NCI-H2227 treated with DMSO at 0.1 percent for 48 hours (cell line): Measurements from ENCODE around the gene FKBP5.
"Not testable (repeated sequence)": the region's sequence is repeated elsewhere in the genome, so short reads cannot be mapped to it uniquely, and the experiment has no call there.

ENCODE experiments used
- DNase-seq: peaks from one replicate; lab custom pipeline; 2025; lab: John Stamatoyannopoulos, UW

Gene FKBP5

DNA sequence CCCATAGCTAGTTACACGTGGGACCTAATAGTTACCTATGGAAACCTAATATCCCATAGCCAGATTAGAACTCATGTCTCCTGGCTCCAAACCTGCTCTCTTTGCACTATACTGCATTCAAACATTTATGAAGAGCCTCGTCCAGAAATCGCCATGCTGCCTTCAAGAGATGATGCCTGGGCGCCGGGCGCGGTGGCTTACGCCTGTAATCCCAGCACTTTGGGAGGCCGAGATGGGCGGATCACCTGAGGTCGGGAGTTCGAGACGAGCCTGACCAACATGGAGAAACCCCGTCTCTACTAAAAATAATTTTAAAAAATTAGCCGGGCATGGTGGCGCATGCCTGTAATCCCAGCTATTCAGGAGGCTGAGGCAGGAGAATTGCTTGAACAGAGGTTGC lies 1.3 kb upstream of the FKBP5 start:
- not testable (repeated sequence) for DNase-seq

DNA sequence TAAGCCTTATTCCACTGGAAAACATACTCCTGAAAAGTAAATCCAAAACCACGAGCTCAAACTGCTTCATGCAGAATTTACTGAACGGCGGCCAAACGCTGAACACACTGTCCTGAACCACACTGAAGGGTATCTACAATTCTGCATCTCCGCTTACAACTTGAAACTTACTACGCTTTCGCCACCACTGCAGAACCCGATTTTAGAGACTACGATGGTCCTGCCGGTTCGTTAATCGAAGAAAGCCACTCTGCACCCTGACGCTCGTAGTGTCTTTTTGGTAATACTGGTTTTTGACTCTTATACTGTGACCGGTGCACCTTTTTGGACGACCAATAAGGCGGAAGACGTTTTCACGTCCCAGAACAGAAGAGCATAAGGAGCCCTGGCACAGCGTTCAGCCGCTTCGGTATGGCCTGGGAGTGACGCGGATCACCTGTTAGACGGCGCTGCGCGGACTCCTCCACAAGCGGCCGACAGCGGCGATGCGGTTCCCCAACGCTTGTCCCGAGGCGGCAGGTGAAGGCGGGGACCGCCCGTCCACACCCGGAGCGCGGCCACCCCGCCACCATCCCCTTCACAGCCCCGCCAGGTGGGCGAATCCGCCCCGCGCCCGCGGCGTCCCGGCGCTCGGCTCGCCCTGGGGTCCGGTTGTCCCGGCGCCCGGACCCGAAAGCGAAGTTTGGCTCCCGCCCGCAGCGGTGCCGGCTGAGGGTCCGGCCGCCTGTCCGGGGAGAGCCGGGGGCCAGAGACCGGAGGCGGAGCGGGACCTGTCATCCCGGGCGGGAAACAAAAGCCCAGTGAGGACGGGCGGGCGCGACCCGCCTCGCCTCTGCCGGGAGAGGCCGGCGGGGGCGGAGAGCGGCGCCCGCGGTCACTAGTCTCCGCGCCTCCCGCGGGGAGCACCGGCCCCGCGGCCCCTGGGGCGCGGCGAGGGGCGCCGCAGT lies 784 bp downstream of the FKBP5 start:
- peak; percentile 41 for DNase-seq

DNA sequence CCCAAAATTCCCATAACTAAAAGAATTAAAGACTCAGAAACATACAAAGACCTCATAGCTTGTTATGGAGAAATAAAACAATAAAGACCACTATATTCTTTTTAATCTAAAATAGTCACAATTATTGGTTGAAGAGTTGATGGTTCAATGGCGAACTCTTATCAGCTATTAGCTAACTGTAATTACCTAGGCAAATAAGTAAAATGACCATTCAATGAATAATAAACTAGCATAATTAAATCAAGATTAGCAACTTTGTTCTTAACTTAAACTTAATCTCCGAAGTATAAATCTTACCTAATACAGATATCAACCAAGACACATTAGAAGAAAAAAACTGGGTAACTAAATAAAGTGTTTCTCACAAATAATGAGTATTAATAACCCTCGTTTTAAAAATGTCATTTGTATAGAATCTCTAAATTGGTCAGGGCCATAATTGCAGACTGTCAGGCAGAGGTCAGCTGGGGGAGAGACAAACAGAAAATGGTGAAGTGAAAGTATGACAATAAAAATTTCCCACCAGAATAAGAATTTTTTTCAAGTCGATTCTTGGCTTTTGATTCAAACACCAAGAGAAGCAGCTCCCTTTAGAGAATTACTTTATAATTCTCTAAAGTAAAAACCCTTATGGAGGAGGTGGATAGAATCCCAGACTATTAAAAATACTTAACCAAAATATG lies 1.7 kb downstream of the FKBP5 start:
- DNase-seq, result no peak

DNA sequence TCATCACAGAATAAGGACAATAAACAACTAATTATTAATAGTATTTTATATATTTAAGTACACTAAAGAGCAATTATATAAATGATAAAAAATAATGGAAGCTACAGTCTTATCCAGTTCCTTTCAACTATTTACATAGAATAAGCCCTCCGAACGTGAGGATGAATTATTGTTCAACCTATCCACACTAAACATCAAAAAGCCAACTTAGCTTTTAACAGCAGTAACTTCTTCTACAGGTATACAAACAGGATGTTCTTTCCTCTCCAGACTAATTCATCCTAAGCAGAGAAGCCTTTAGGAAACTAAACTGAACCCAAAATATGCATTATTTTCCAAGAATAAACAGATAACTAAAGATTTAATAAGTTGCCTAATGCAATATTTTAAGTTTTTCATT lies 2.3 kb downstream of the FKBP5 start:
- DNase-seq, result no peak

DNA sequence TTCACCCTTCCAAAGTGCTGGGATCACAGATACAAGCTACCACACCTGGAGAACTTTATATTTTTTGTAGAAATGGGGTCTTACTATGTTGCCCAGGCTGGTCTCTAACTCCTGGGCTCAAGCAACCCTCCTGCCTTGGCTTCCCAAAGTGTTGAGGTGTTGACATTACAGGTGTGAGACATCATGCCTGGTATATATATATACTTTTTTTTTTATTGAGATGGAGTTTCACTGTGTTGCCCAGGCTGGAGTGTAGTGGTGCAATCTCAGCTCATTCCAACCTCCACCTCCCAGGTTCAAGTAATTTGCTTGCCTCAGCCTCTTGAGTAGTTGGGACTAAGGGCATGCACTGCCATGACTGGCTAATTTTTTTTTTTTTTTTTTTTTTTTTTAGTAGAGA lies 5.4 kb downstream of the FKBP5 start:
- no peak for DNase-seq

DNA sequence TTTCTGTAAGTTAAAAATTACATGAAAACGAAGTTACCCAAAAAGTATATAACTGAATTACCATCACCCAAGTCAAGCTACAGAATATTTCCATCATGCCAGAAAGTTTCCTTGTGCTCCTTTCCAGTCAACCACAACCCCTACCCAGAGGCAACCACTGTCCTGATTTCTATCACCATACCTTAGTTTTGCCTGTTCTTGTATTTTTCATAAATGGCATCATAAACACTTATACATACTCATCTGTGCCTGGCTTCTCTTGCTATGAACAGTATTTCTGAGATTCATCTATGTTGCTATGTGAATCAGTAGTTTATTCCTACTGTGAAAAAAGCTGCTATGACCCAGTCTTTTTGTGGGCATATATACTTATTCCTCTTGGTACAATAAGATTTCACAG lies 7.4 kb downstream of the FKBP5 start:
- DNase-seq, result no peak

DNA sequence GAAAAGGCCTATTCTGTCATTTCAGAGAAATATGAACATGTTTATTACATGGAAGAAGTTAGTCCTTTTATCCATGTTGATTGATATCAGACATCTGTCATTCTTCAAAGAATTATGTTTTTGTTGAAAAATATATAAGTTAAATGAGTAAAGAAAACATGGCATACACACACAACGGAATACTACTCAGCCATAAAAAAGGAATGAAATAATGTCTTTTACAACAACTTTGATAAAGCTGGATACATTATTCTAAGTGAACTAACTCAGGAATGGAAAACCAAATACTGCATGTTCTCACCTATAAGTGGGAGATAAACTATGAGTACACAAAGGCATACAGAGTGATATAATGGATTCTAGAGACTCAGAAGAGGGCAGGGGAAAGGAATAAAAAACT lies 9.3 kb downstream of the FKBP5 start:
- DNase-seq, result no peak

DNA sequence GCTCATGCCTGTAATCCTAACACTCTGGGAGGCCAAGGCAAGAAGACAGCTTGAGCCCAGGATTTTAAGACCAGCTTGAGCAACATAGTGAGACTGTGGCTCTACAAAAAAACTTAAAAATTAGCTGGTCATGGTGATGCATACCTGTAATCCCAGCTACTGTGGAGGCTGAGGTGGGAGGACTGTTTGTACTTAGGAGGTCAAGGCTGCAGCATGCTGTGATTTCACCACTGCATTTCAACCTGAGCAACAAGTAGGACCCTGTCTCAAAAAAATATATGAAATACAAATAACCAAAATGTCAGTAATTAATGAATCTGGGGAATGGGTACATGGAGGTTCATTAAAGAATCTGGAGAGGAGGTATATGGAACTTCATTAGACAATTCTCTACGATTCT lies 9.9 kb downstream of the FKBP5 start:
- no peak for DNase-seq

DNA sequence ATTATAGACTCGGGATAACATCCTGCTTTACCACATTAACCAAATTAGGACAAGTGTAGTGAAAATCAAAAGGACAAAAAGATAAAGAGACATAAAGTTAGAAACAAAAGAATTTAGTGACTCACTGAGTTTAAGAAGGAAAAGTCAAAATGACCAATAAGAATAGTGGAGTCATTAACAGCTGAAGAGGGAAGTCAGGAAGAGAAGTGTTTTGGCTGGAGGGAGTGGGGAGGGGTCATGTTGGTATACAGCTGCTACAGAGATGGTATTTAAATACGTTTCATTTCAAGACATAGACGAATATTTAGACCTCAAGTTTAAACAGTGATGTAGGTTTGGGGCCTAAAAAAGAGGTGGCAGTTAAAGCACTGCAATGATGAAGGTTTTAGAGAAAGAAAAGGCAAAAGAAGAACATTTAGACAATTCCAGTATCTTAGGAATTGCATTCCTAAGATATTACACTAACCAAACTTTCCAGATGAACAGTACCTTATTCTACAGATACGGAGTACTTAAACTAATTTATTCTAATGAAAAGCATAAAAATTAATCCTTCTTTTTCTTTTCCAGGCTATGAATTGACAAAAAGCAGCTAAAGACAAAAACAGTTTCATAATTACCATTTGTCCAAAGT lies 10.6 kb downstream of the FKBP5 start:
- DNase-seq, result no peak

DNA sequence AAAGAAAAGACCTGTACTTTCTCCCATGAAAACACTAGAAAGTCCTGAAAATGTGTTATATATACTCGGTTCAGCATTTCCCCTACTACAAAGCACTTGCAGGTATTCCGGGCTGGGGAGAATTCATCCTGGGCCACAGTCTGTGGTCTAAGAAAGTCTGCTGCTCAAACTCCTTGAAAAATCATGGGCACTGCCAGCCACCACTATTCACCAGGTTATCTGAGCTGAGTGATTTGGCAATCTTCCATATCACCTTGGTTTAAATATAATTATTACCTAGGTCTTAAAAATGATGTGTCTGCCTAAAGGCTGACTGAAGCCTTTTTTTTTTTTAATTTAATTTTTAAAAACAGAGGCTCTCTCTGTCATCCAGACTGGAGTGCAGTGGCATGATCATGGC lies 11.3 kb downstream of the FKBP5 start:
- no peak for DNase-seq

DNA sequence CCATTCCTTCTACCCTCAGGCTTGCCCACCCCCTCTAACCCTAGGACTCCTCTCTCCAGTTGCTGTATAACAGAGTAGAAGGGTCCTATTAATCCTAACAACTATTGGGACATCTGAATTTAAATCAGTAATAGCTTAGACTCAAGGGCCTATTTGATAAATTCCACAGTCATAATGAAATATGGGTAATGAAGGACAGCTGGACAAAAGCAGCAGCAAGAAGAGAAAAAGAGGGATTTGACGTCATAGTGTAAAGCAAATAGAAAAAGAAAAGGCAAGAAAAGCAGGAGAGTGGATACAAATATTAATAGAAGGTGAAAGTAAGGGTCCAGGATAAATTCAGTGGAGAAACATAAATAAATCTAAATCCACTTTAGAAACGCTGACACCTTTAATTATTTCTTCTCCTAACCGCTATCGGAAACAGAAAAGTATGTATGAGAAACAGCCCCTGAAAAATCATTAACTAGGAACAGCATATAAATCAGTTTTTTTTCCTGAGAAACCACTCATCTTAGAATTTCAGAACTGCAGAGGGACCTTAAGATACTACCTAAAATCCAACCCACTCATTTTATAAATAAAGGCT lies 12.8 kb downstream of the FKBP5 start:
- no peak for DNase-seq

DNA sequence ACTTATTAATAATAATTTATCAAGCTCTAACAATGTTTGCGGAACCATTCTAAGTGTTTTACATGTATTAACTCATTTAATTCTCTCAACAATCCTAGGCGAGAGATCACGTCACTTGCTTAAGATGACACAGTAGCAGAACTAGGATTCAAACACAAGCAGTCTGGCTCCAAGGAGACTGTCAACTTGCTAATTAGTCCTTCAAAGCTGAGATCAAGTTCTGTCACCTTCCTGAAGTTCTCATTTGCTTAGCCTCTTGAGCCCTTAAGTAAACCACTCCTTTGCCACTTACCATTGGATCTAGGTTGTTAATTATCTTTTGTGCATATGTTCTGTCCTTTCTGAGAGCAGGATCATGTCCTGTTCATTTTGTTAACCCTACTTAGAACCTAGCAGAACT lies 14.1 kb downstream of the FKBP5 start:
- no peak for DNase-seq

DNA sequence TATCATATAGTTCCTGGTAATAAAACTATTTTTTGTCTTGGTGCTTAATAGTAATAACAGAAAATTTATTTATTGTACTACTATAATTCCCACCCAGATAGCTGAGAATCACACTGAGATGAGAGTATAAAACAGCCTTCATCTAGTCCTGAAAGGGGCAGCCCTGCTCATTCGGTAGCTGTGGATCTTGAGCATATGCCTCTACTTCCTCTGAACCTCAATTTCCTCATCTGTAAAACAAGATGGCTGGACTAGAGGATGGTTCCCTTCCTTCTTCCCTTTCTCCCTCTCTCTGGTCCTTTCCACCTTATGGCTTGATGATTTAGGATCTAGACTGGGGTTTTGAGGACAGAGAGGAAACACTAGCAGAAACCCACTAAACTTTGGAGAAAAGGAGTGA lies 15.0 kb downstream of the FKBP5 start:
- no peak for DNase-seq

DNA sequence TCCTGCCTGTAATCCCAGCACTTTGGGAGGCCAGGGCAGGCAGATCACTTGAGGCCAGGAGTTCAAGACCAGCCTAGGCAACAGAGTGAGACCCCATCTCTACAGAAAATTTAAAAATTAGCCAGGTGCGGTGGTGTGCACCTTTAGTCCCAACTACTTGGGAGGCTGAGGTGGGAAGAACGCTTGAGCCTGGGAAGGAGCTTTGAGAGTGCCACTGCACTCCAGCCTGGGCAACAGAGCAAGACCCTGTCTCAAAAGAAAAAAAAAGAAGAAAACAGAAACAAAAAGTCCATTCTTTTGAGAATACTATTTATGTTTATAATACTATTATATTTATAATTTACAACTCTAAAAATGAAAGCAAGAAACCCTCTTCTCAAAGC lies 15.4 kb downstream of the FKBP5 start:
- not testable (repeated sequence) for DNase-seq

DNA sequence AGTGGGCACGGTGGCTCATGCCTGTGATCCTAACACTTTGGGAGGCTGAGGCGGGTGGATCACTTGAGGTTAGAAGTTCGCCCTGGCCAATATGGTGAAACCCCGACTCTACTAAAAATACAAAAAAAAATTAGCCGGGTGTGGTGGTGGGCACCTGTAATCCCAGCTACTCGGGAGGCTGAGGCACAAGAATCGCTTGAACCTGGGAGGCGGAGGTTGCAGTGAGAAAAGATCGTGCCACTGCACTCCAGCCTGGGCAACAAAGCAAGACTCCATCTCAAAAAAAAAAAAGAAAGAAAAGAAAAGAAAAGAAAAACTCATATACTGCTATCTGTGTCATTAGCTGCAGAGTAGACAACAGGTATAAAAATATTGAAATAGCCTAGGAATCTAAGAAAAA lies 18.3 kb downstream of the FKBP5 start:
- DNase-seq, result not testable (repeated sequence)

DNA sequence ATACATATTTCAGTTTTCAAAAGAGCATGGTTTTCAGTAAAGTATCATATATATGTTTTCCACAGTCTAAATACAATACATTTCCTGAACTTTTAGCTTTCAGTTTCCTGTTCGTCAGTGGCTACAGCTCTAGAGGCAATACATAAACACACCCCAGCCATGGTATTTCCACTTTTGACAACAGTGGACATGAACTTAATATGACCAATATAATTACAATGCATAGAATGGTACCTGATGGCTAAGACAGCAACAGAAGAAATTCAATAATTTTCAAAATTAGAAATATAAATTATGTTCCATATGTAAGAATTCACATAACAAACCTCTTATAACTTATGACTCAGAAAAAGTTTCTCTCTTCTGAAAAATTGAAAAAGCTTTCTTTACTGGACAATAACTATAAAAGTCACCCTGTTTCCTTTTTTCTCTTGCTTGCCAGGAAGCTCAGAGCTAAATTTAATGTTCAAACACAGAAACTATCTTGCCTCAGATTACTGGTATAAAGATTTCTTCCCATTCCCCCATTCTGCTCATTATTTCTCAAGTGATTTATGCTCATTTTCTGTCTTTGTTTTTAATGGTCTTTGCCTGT lies 19.2 kb downstream of the FKBP5 start:
- DNase-seq, result no peak

DNA sequence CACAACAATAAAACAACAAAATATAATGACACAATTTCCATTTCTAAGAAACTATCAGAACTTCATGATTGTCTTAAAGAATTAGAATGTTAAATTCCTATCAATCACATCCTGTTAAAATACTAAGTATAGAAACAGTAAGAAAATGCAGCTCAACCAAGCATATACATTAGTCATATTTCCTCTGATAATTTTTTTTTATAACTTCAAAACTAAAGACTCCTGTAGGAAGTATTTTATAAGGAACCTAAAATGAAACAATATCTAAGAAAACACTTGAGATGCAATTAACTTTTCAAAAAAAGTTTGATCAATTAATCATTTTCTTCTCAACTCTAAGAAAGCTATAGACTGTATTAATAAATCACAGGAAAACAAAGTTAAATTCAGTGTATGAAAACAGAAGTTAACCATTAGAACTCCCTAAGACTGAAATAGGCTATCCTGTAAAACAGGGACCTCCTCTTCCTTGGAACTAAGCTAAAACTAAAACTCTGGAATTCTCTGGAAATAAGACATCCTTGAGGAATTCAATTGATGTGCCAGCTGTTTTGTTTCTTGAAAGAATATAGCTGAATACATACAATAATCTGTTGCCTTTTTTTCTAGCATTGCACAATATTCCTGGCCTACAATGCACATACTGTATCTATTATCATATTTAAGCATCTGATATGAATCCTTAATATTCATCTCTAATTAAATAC lies 19.8 kb downstream of the FKBP5 start:
- no peak for DNase-seq

DNA sequence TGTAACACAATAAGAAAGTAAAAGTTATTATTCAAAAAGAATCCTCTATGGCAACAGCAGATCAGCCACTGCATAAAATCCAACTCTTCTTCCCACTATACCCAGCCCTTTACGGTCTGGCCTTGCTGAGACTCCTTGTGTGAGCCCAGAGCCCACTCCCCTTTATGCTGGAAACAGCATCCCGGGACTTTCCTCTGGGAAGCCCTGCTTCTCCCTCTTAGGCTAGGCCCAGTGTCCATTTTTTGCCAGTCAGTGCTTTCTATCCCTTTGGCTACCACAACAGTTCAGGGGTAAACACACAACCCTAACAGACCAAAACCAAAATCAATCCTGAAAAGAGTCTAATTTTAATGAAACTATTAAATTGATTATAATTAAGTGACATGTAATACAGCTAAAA lies 20.6 kb downstream of the FKBP5 start:
- no peak for DNase-seq

DNA sequence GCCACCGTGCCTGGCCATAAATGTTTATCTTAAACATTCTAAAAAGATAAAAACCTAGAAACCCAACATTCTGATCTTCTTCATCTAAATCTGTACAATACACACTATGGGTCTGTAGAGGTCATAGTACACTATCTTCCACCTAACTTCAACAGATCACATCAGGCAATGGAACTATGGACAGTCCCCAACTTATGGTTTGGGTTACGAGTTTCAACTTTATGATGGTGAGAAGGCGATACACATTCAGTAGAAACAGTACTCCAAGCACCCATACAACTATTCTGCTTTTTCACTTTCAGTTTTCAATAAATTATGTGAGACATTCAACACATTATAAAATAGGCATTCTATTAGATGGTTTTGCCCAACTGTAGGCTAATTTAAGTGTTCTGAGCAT lies 23.1 kb downstream of the FKBP5 start:
- DNase-seq, result no peak

DNA sequence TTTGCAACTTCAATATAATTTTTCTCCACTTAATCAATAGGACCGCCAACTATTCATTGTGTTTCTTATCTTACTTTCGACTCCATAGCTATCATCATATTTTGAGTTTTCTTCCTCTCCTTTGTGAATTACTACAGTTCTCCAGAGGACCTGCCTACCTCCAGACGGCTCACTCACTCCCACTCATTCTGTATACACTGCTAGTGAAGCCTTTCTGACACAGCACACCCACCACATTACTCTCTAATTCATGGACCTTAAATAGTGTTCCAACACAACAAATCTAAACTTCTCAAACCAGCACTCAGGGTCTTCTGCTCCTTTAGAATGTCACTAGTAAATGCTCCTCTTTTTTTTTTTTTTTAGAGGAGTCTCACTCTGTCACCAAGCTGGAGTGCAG lies 23.8 kb downstream of the FKBP5 start:
- no peak for DNase-seq

DNA sequence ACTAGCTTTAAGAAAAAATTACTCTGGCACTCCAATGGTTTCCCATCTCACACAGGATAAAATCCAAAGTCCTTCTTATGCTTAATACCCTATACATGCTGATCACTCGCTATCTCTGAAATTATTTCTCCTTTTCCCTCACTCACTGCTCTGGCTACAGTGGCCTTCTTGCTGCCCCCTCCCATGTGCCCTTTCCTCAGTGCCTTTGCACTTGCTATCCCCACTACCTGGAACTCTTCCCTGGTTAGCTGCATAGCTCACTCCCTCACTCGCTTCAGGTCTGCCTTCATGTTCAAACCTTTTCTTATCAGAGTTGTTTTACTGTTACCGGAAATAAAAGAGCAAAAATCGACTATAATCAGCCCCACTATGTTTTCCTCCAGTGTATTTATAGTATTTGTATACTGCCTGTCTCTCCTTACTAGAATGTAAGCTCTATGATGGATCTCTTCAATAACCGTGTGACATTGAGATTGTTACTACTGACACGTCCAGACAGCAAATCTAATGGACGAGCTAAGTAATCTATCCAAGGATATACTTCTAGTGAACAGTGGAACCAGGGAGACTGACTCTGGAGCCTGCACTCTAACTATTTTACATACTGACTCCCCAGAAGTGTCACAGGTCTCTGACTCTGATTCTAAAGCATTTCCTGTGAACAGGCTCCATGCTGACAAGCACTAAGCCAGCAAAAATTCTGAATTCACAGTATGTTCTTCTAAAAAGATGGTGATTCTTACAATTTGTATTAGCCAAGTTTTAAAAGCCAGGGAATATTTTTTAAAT lies 25.1 kb downstream of the FKBP5 start:
- no peak for DNase-seq
